Activated naive CD8-positive, alpha-beta T cell treated with anti-CD3 and anti-CD28 coated beads for 36 hours (primary cell): ENCODE measurements around the gene VASN. TPM values are rescaled to one million over a fixed set of nuclear protein-coding genes. Genes with fewer than 3 reads are reported as not detected.

Experiments used
- DNase-seq: peaks from one replicate; pipeline ENCODE4 v3.0.0; 2021
- H3K27ac Mint-ChIP-seq: one replicate; pipeline ENCODE4 v1.8.0; 2022; ENCODE audit warnings: mild to moderate bottlenecking, moderate library complexity, mixed read lengths
- H3K27me3 Mint-ChIP-seq: one replicate; pipeline ENCODE4 v1.8.0; 2022; ENCODE audit warnings: mild to moderate bottlenecking, mixed read lengths
- H3K36me3 Mint-ChIP-seq: one replicate; pipeline ENCODE4 v1.8.0; 2021; ENCODE audit warnings: mild to moderate bottlenecking, mixed read lengths
- H3K4me1 Mint-ChIP-seq: one replicate; pipeline ENCODE4 v1.8.0; 2021; ENCODE audit warnings: mixed read lengths
- H3K4me3 Mint-ChIP-seq: one replicate; pipeline ENCODE4 v1.8.0; 2022; ENCODE audit warnings: mild to moderate bottlenecking, moderate library complexity, mixed read lengths
- H3K9me3 Mint-ChIP-seq: one replicate; pipeline ENCODE4 v1.8.0; 2022; ENCODE audit warnings: mixed read lengths
- total RNA-seq, 2 experiments: library from RNA; stranded (reverse); gene quantifications; one replicate each; pipeline ENCODE4 v1.2.3, GENCODE V29; 2021

VASN gene
- total RNA-seq, 2 experiments from 2014 or later: 0.08 TPM; not detected in 1

GRCh38 chr16:4381072-4381934, 9.7 kb downstream of the VASN start:
- Mint-ChIP-seq H3K4me3 (no peak overlapping the region), H3K27ac (no peak overlapping the region), H3K27me3 (no peaks in the 10 kb centered on the region), H3K4me1 (no peaks in the 10 kb centered on the region), H3K36me3 (no peaks in the 10 kb centered on the region), H3K9me3 (no peaks in the 10 kb centered on the region)
- no peak for DNase-seq

- DNase-seq: no peak
- no peaks in the 10 kb centered on the region for H3K9me3 Mint-ChIP-seq
- no peak overlapping the region for H3K4me3 Mint-ChIP-seq
- H3K4me1 Mint-ChIP-seq: no peaks in the 10 kb centered on the region
- no peak overlapping the region for H3K27ac Mint-ChIP-seq
- no peaks in the 10 kb centered on the region for H3K27me3 Mint-ChIP-seq
- no peaks in the 10 kb centered on the region for H3K36me3 Mint-ChIP-seq
These were observed 10.5 kb downstream of the VASN start for GRCh38 chr16:4381935-4382794.

GRCh38 chr16:4382795-4383357, 11.2 kb downstream of the VASN start:
- H3K36me3 Mint-ChIP-seq: no peaks in the 10 kb centered on the region

GRCh38 chr16:4383591-4384444, 12.2 kb downstream of the VASN start:
- Mint-ChIP-seq H3K27me3 (no peaks in the 10 kb centered on the region), H3K4me1 (no peaks in the 10 kb centered on the region), H3K4me3 (no peak overlapping the region), H3K27ac (no peak overlapping the region), H3K9me3 (no peaks in the 10 kb centered on the region), H3K36me3 (no peaks in the 10 kb centered on the region)
- no peak for DNase-seq

More at GRCh38 chr16:4382795-4383357, 11.2 kb downstream of the VASN start:
- H3K4me1 Mint-ChIP-seq: no peaks in the 10 kb centered on the region
- H3K9me3 Mint-ChIP-seq: no peaks in the 10 kb centered on the region
- H3K4me3 Mint-ChIP-seq: no peak overlapping the region
- no peak overlapping the region for H3K27ac Mint-ChIP-seq
- H3K27me3 Mint-ChIP-seq: no peaks in the 10 kb centered on the region
- DNase-seq: no peak

GRCh38 chr16:4384509-4384942, 12.9 kb downstream of the VASN start:
- H3K27me3 Mint-ChIP-seq: no peaks in the 10 kb centered on the region
- no peak overlapping the region for H3K27ac Mint-ChIP-seq
- no peaks in the 10 kb centered on the region for H3K4me1 Mint-ChIP-seq
- no peaks in the 10 kb centered on the region for H3K9me3 Mint-ChIP-seq
- H3K36me3 Mint-ChIP-seq: no peaks in the 10 kb centered on the region
- DNase-seq: no peak
- H3K4me3 Mint-ChIP-seq: no peak overlapping the region

- H3K36me3 Mint-ChIP-seq: no peaks in the 10 kb centered on the region
- DNase-seq: no peak
- no peak overlapping the region for H3K4me3 Mint-ChIP-seq
- H3K9me3 Mint-ChIP-seq: no peaks in the 10 kb centered on the region
- H3K27ac Mint-ChIP-seq: no peak overlapping the region
- no peaks in the 10 kb centered on the region for H3K4me1 Mint-ChIP-seq
- H3K27me3 Mint-ChIP-seq: no peaks in the 10 kb centered on the region
These were observed 13.6 kb downstream of the VASN start for GRCh38 chr16:4385066-4385788.

- H3K36me3 Mint-ChIP-seq: no peaks in the 10 kb centered on the region
These were observed 14.3 kb downstream of the VASN start for GRCh38 chr16:4385789-4386450.

GRCh38 chr16:4386451-4386805, 14.8 kb downstream of the VASN start:
- no peaks in the 10 kb centered on the region for H3K9me3 Mint-ChIP-seq
- H3K36me3 Mint-ChIP-seq: no peaks in the 10 kb centered on the region
- no peaks in the 10 kb centered on the region for H3K4me1 Mint-ChIP-seq
- no peaks in the 10 kb centered on the region for H3K27me3 Mint-ChIP-seq
- no peak overlapping the region for H3K4me3 Mint-ChIP-seq
- no peak for DNase-seq
- H3K27ac Mint-ChIP-seq: no peak overlapping the region

More at GRCh38 chr16:4385789-4386450, 14.3 kb downstream of the VASN start:
- DNase-seq: no peak
- H3K4me3 Mint-ChIP-seq: no peak overlapping the region
- no peaks in the 10 kb centered on the region for H3K27me3 Mint-ChIP-seq
- H3K27ac Mint-ChIP-seq: peak overlapping the region; percentile 6
- no peaks in the 10 kb centered on the region for H3K4me1 Mint-ChIP-seq
- no peaks in the 10 kb centered on the region for H3K9me3 Mint-ChIP-seq

GRCh38 chr16:4386951-4387565, 15.4 kb downstream of the VASN start:
- no peaks in the 10 kb centered on the region for H3K4me1 Mint-ChIP-seq
- DNase-seq: no peak
- H3K27ac Mint-ChIP-seq: no peak overlapping the region
- H3K9me3 Mint-ChIP-seq: no peaks in the 10 kb centered on the region
- no peaks in the 10 kb centered on the region for H3K27me3 Mint-ChIP-seq
- H3K36me3 Mint-ChIP-seq: no peaks in the 10 kb centered on the region
- H3K4me3 Mint-ChIP-seq: no peak overlapping the region

- no peak overlapping the region for H3K27ac Mint-ChIP-seq
- no peaks in the 10 kb centered on the region for H3K27me3 Mint-ChIP-seq
- H3K4me3 Mint-ChIP-seq: no peak overlapping the region
- peaks cover 2% of the 10 kb centered on the region for H3K4me1 Mint-ChIP-seq
- no peaks in the 10 kb centered on the region for H3K9me3 Mint-ChIP-seq
- no peak for DNase-seq
- H3K36me3 Mint-ChIP-seq: no peaks in the 10 kb centered on the region
These were observed 16.1 kb downstream of the VASN start for GRCh38 chr16:4387781-4388180.

GRCh38 chr16:4388271-4389021, 16.8 kb downstream of the VASN start:
- Mint-ChIP-seq H3K27ac (no peak overlapping the region), H3K9me3 (no peaks in the 10 kb centered on the region), H3K36me3 (no peaks in the 10 kb centered on the region), H3K27me3 (no peaks in the 10 kb centered on the region), H3K4me1 (peaks cover 2% of the 10 kb centered on the region), H3K4me3 (no peak overlapping the region)
- DNase-seq: no peak

GRCh38 chr16:4389051-4389955, 17.7 kb downstream of the VASN start:
- Mint-ChIP-seq H3K4me1 (peaks cover 2% of the 10 kb centered on the region), H3K4me3 (no peak overlapping the region), H3K9me3 (no peaks in the 10 kb centered on the region), H3K27me3 (no peaks in the 10 kb centered on the region), H3K27ac (no peak overlapping the region), H3K36me3 (no peaks in the 10 kb centered on the region)
- DNase-seq: no peak
